ENCODE measurements around the gene PFAS.

The PFAS gene

GRCh38 chr17:8282345-8282744 lies 33.3 kb downstream of the PFAS start:
- peaks cover 6% of the 10 kb centered on the region for H3K4me1 ChIP-seq (ENCODE audit: control insufficient read depth, insufficient read depth, low read length)
- H3K36me3 ChIP-seq (ENCODE audit: insufficient read depth, low read length): no peaks in the 10 kb centered on the region
- no peaks in the 10 kb centered on the region for H3K27me3 ChIP-seq (ENCODE audit: control insufficient read depth, insufficient read depth, low read length)
- H3K4me3 ChIP-seq (ENCODE audit: low read length): no peak overlapping the region
- H3K9ac ChIP-seq (ENCODE audit: low read depth, low read length): no peak overlapping the region
- H3K4me2 ChIP-seq (ENCODE audit: low read length): no peak overlapping the region
- H3K9me3 ChIP-seq (replicated peaks; ENCODE audit: low read length): no peaks in the 10 kb centered on the region

- Histone ChIP-seq H3K27me3 (ENCODE audit: control insufficient read depth, insufficient read depth, low read length) (no peaks in the 10 kb centered on the region), H3K36me3 (ENCODE audit: insufficient read depth, low read length) (no peaks in the 10 kb centered on the region), H3K9ac (ENCODE audit: low read depth, low read length) (no peak overlapping the region), H3K9me3 (replicated peaks; ENCODE audit: low read length) (no peaks in the 10 kb centered on the region), H3K4me3 (ENCODE audit: low read length) (no peak overlapping the region), H3K4me1 (ENCODE audit: control insufficient read depth, insufficient read depth, low read length) (peaks cover 11% of the 10 kb centered on the region), H3K4me2 (ENCODE audit: low read length) (no peak overlapping the region)
Measured at GRCh38 chr17:8283356-8283755, 34.3 kb downstream of the PFAS start.

GRCh38 chr17:8284126-8284525 lies 35.0 kb downstream of the PFAS start:
- peaks cover 12% of the 10 kb centered on the region for H3K4me1 ChIP-seq (ENCODE audit: control insufficient read depth, insufficient read depth, low read length)
- H3K27me3 ChIP-seq (ENCODE audit: control insufficient read depth, insufficient read depth, low read length): no peaks in the 10 kb centered on the region
- no peak overlapping the region for H3K4me2 ChIP-seq (ENCODE audit: low read length)
- H3K9ac ChIP-seq (ENCODE audit: low read depth, low read length): no peak overlapping the region
- no peaks in the 10 kb centered on the region for H3K36me3 ChIP-seq (ENCODE audit: insufficient read depth, low read length)
- no peaks in the 10 kb centered on the region for H3K9me3 ChIP-seq (replicated peaks; ENCODE audit: low read length)
- no peak overlapping the region for H3K4me3 ChIP-seq (ENCODE audit: low read length)

GRCh38 chr17:8285270-8286181 lies 36.4 kb downstream of the PFAS start:
- Histone ChIP-seq H3K4me1 (ENCODE audit: control insufficient read depth, insufficient read depth, low read length) (peaks cover 21% of the 10 kb centered on the region), H3K9ac (ENCODE audit: low read depth, low read length) (no peak overlapping the region), H3K9me3 (replicated peaks; ENCODE audit: low read length) (no peaks in the 10 kb centered on the region), H3K4me3 (ENCODE audit: low read length) (no peak overlapping the region), H3K27me3 (ENCODE audit: control insufficient read depth, insufficient read depth, low read length) (no peaks in the 10 kb centered on the region), H3K36me3 (ENCODE audit: insufficient read depth, low read length) (no peaks in the 10 kb centered on the region), H3K4me2 (ENCODE audit: low read length) (no peak overlapping the region)

GRCh38 chr17:8287651-8288335 lies 38.7 kb downstream of the PFAS start:
- H3K4me1 ChIP-seq (ENCODE audit: control insufficient read depth, insufficient read depth, low read length): peaks cover 15% of the 10 kb centered on the region
- no peaks in the 10 kb centered on the region for H3K9me3 ChIP-seq (replicated peaks; ENCODE audit: low read length)
- H3K27me3 ChIP-seq (ENCODE audit: control insufficient read depth, insufficient read depth, low read length): no peaks in the 10 kb centered on the region
- H3K9ac ChIP-seq (ENCODE audit: low read depth, low read length): peak overlapping the region; percentile 93
- H3K4me2 ChIP-seq (ENCODE audit: low read length): peak overlapping the region; percentile 95
- H3K36me3 ChIP-seq (ENCODE audit: insufficient read depth, low read length): no peaks in the 10 kb centered on the region
- peak overlapping the region; percentile 83 for H3K4me3 ChIP-seq (ENCODE audit: low read length)

GRCh38 chr17:8288336-8289102 lies 39.4 kb downstream of the PFAS start, which contains the start of gene RANGRF:
Gene RANGRF (plus strand): TSS chr17:8288670. CDS start chr17:8288789, 119 bp downstream.
- peaks cover 15% of the 10 kb centered on the region for H3K4me1 ChIP-seq (ENCODE audit: control insufficient read depth, insufficient read depth, low read length)
- H3K36me3 ChIP-seq (ENCODE audit: insufficient read depth, low read length): no peaks in the 10 kb centered on the region
- peak within 1 kb of the TSS; percentile 93 for H3K9ac ChIP-seq (ENCODE audit: low read depth, low read length)
- no peaks in the 10 kb centered on the region for H3K27me3 ChIP-seq (ENCODE audit: control insufficient read depth, insufficient read depth, low read length)
- H3K4me3 ChIP-seq (ENCODE audit: low read length): peak within 1 kb of the TSS; percentile 83
- H3K4me2 ChIP-seq (ENCODE audit: low read length): peak within 1 kb of the TSS; percentile 95
- H3K9me3 ChIP-seq (replicated peaks; ENCODE audit: low read length): no peaks in the 10 kb centered on the region

- Histone ChIP-seq H3K4me3 (ENCODE audit: low read length) (peak overlapping the region; percentile 83), H3K27me3 (ENCODE audit: control insufficient read depth, insufficient read depth, low read length) (no peaks in the 10 kb centered on the region), H3K9me3 (replicated peaks; ENCODE audit: low read length) (no peaks in the 10 kb centered on the region), H3K4me1 (ENCODE audit: control insufficient read depth, insufficient read depth, low read length) (peaks cover 15% of the 10 kb centered on the region), H3K36me3 (ENCODE audit: insufficient read depth, low read length) (no peaks in the 10 kb centered on the region), H3K4me2 (ENCODE audit: low read length) (peak overlapping the region; percentile 95), H3K9ac (ENCODE audit: low read depth, low read length) (peak overlapping the region; percentile 93)
Measured at GRCh38 chr17:8289103-8289397, 40.0 kb downstream of the PFAS start.

GRCh38 chr17:8290043-8290442 lies 41.0 kb downstream of the PFAS start:
- H3K36me3 ChIP-seq (ENCODE audit: insufficient read depth, low read length): no peaks in the 10 kb centered on the region
- H3K4me2 ChIP-seq (ENCODE audit: low read length): no peak overlapping the region
- H3K4me3 ChIP-seq (ENCODE audit: low read length): no peak overlapping the region
- no peak overlapping the region for H3K9ac ChIP-seq (ENCODE audit: low read depth, low read length)
- peaks cover 20% of the 10 kb centered on the region for H3K4me1 ChIP-seq (ENCODE audit: control insufficient read depth, insufficient read depth, low read length)
- H3K27me3 ChIP-seq (ENCODE audit: control insufficient read depth, insufficient read depth, low read length): no peaks in the 10 kb centered on the region
- no peaks in the 10 kb centered on the region for H3K9me3 ChIP-seq (replicated peaks; ENCODE audit: low read length)

GRCh38 chr17:8292639-8293395 lies 43.7 kb downstream of the PFAS start:
- Histone ChIP-seq H3K36me3 (ENCODE audit: insufficient read depth, low read length) (no peaks in the 10 kb centered on the region), H3K4me2 (ENCODE audit: low read length) (no peak overlapping the region), H3K9me3 (replicated peaks; ENCODE audit: low read length) (no peaks in the 10 kb centered on the region), H3K9ac (ENCODE audit: low read depth, low read length) (no peak overlapping the region), H3K4me3 (ENCODE audit: low read length) (no peak overlapping the region), H3K27me3 (ENCODE audit: control insufficient read depth, insufficient read depth, low read length) (no peaks in the 10 kb centered on the region), H3K4me1 (ENCODE audit: control insufficient read depth, insufficient read depth, low read length) (peaks cover 19% of the 10 kb centered on the region)

GRCh38 chr17:8294361-8294760 lies 45.3 kb downstream of the PFAS start:
- Histone ChIP-seq H3K9me3 (replicated peaks; ENCODE audit: low read length) (no peaks in the 10 kb centered on the region), H3K36me3 (ENCODE audit: insufficient read depth, low read length) (no peaks in the 10 kb centered on the region), H3K4me1 (ENCODE audit: control insufficient read depth, insufficient read depth, low read length) (peaks cover 12% of the 10 kb centered on the region), H3K4me2 (ENCODE audit: low read length) (peak overlapping the region; percentile 84), H3K4me3 (ENCODE audit: low read length) (no peak overlapping the region), H3K9ac (ENCODE audit: low read depth, low read length) (no peak overlapping the region), H3K27me3 (ENCODE audit: control insufficient read depth, insufficient read depth, low read length) (no peaks in the 10 kb centered on the region)
